Kidney (tissue), 14 donors: ENCODE results near the gene DNAJC18. TPM values are rescaled to one million over a fixed set of nuclear protein-coding genes. Genes with fewer than 3 reads are reported as not detected.
A peak's percentile ranks its signal among the peaks of the same experiment; 100 is the strongest.
"Not testable (repeated sequence)": the region's sequence is repeated elsewhere in the genome, so short reads cannot be mapped to it uniquely, and the experiment has no call there.

ENCODE experiments used
- DNase-seq, 5 donors: peaks; one replicate each; pipeline ENCODE4 v3.0.0-alpha.2; 2013 to 2020
- FAIRE-seq: peaks from 2 replicates; lab custom pipeline; 2012; peaks lifted over from hg19 to GRCh38; lab: Jason Lieb, UNC
- H3K27ac ChIP-seq, 2 donors: one replicate each; pipeline ENCODE4 v1.7.0; 2013; ENCODE audit warnings: low read depth in 2 of 2, low read length in 2 of 2, inconsistent platforms in 1 of 2
- H3K27me3 ChIP-seq: one replicate; pipeline ENCODE4 v1.7.1; 2013; ENCODE audit warnings: low read length, inconsistent platforms; ENCODE audit not compliant: control insufficient read depth, insufficient read depth
- H3K36me3 ChIP-seq, 3 donors: one replicate each; pipeline versions ENCODE4 v1.7.0 to v1.7.1; 2013; ENCODE audit warnings: low read length in 3 of 3, control low read depth in 1 of 3, inconsistent platforms in 1 of 3; ENCODE audit not compliant: insufficient read depth in 3 of 3, control insufficient read depth in 2 of 3
- H3K4me1 ChIP-seq, 3 donors: one replicate each; pipeline versions ENCODE4 v1.7.0 to v1.7.1; 2013; ENCODE audit warnings: low read length in 3 of 3, inconsistent platforms in 1 of 3, low read depth in 1 of 3; ENCODE audit not compliant: control insufficient read depth in 2 of 3, insufficient read depth in 2 of 3
- H3K4me3 ChIP-seq, 3 donors: one replicate each; pipeline versions ENCODE4 v1.7.0 to v1.8.1; 2013; ENCODE audit warnings: low read length in 3 of 3, control low read depth in 1 of 3, inconsistent platforms in 1 of 3
- H3K9ac ChIP-seq, 3 donors: one replicate each; pipeline versions ENCODE4 v1.7.0 to v1.7.1; 2013; ENCODE audit warnings: low read length in 3 of 3, control low read depth in 1 of 3, inconsistent platforms in 1 of 3
- H3K9me3 ChIP-seq, 3 donors: one replicate each; pipeline versions ENCODE4 v1.7.0 to v1.7.1; 2013; ENCODE audit warnings: low read length in 3 of 3, control low read depth in 1 of 3, inconsistent platforms in 1 of 3; ENCODE audit not compliant: control insufficient read depth in 2 of 3, insufficient read depth in 1 of 3
- intact Hi-C: fragments of 100-400 bp; cut with DNase I; formaldehyde crosslinking; loops from one replicate; pipeline ENCODE4 v1.11.1; 2022
- polyA plus RNA-seq: library from polyadenylated mRNA; stranded (reverse); fragments of 350-450 nt; fragmentation: Illumina TruSeq; extraction: RNeasy Lipid Tissue Mini Kit (QIAGEN cat#74804); gene quantifications from one replicate; pipeline ENCODE4 v1.2.3, GENCODE V29; 2014; ENCODE audit warnings: low read depth, low replicate concordance; ENCODE audit not compliant: insufficient read depth
- total RNA-seq: library from RNA; stranded (reverse); fragmentation: NEBNext Ultra II Directional; extraction: Animal tissue kit (Norgen Biotek cat#: 25700); gene quantifications from one replicate; pipeline ENCODE4 v1.2.1, GENCODE V29; 2021
- TF ChIP-seq, protein P1 (sequence below): IDR thresholded peaks from 3 replicates; pipeline ENCODE4 v1.5.1; 2012; ENCODE audit warnings: mild to moderate bottlenecking, moderate library complexity, borderline replicate concordance; ENCODE audit not compliant: insufficient read depth; ENCODE audit errors: extremely low read depth
- donor health status: control.
- donor health status: control.
- donor health status: control.
- donor health status: control.
- donor health status: control.
- donor health status: DM: yes; HTN: yes; CAD: no.
- donor health status: Normal renal cell carcinoma (clear cell type).

Gene DNAJC18
- total and polyA plus RNA-seq, 2 donors from 2014 or later: 3.9 to 13.7 TPM

DNA sequence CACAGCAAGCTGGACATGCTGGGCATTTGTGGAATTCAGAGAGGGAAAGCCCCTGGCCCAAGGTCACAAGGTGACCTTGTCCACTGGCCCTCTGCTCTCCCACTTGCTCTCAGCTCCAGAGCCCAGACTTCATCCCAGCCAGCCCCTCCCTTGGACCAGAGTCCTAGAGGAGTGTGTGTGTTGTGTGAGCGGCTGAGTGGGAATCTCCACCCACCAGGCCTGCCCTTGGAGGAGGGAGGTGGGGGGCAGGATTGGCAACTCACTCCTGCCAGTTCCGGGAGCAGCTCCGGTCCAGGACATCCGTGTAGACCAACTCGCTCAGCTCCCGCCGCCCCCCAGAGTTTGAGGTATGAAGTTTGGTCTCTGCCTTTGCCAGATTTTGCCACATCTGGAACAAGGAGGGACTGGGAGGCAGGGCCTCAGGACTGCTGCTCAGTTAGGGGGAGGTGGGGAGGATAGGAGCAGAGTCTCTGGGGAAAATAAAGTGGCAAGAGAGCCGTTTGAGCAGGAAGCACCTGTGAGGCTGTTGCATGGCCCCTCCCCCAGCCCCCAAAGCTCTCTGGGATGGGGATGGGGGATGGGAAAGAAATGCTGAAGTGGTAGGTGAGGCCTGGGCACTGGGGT, 51.0 kb downstream of the DNAJC18 start:
- TF ChIP-seq, protein P1, sequence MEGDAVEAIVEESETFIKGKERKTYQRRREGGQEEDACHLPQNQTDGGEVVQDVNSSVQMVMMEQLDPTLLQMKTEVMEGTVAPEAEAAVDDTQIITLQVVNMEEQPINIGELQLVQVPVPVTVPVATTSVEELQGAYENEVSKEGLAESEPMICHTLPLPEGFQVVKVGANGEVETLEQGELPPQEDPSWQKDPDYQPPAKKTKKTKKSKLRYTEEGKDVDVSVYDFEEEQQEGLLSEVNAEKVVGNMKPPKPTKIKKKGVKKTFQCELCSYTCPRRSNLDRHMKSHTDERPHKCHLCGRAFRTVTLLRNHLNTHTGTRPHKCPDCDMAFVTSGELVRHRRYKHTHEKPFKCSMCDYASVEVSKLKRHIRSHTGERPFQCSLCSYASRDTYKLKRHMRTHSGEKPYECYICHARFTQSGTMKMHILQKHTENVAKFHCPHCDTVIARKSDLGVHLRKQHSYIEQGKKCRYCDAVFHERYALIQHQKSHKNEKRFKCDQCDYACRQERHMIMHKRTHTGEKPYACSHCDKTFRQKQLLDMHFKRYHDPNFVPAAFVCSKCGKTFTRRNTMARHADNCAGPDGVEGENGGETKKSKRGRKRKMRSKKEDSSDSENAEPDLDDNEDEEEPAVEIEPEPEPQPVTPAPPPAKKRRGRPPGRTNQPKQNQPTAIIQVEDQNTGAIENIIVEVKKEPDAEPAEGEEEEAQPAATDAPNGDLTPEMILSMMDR: no peak
- peak overlapping the region in 2 of 3 donors; percentile 22 to 29 for H3K4me3 ChIP-seq

DNA sequence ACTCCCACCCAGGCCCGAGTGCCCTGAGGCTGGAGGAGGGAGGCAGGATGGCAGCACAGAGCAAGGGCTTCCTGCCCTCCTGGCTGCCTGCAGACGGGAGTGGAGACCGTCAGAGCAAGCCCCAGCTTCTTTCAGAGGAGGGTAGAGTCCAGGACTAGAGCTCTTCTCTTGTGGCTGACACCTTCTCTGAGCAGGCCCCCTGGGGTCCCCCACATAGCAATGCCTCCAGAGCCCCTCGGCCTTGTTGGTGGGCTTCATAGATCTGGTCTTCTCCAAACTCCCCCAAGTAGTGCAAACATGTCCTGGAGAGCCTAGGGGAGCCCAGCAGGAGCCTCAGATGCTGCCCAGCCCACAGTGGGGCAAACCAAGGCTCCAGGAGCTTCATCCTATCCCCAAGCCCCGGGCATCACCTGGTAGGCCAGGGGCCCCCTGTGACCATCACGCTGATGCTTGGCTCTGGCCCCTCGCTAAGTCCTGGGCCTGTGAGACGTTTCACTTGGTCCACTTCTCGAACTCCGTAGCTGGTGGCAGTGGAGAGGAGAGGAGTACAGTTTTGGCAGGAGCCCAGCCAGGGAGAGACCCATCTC, 51.6 kb downstream of the DNAJC18 start:
- no peaks in the 10 kb centered on the region for H3K9me3 ChIP-seq
- no peak overlapping the region for H3K27ac ChIP-seq
- no peak overlapping the region for H3K4me3 ChIP-seq
- H3K9ac ChIP-seq: no peak overlapping the region
- H3K27me3 ChIP-seq: no peaks in the 10 kb centered on the region
- peaks cover 0 to 18% (median 17%) of the 10 kb centered on the region in 3 donors for H3K4me1 ChIP-seq
- H3K36me3 ChIP-seq: no peaks in the 10 kb centered on the region
- intact Hi-C loops: no loop called here
- TF ChIP-seq, protein P1: no peak
- DNase-seq (no peak), FAIRE-seq (no peak)

More for the DNA sequence above, 51.0 kb downstream of the DNAJC18 start:
- Histone ChIP-seq H3K4me1 (peaks cover 0 to 19% (median 16%) of the 10 kb centered on the region in 3 donors), H3K27ac (peak overlapping the region in 1 of 2 donors; percentile 59), H3K27me3 (no peaks in the 10 kb centered on the region), H3K9ac (no peak overlapping the region), H3K9me3 (no peaks in the 10 kb centered on the region), H3K36me3 (no peaks in the 10 kb centered on the region)
- DNase-seq (peak; percentile 33 to 89 (median 69)), FAIRE-seq (no peak)
- intact Hi-C loops: no loop called here

DNA sequence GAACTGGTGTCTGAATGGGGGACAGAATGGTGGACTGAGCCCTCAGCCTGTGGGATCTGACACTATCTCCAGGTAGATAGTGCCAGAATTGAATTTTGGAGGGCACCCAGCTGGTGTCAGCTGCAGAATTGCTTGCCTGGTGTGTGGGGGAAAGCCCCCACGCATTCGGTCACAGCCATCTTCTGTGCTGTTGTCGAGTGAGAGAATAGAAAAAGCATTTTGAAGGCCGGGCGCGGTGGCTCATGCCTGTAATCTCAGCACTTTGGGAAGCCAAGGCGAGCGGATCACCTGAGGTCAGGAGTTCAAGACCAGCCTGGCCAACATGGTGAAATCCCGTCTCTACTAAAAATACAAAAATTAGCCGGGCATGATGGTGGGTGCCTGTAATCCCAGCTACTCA, 52.4 kb downstream of the DNAJC18 start:
- H3K27ac ChIP-seq, H3K9me3 ChIP-seq, H3K27me3 ChIP-seq, H3K9ac ChIP-seq, intact Hi-C loops, H3K36me3 ChIP-seq, H3K4me3 ChIP-seq, FAIRE-seq: not testable (repeated sequence)
- peaks cover 0 to 19% (median 19%) of the 10 kb centered on the region in 3 donors for H3K4me1 ChIP-seq
- peak in 1 of 5 donors; percentile 13 for DNase-seq

DNA sequence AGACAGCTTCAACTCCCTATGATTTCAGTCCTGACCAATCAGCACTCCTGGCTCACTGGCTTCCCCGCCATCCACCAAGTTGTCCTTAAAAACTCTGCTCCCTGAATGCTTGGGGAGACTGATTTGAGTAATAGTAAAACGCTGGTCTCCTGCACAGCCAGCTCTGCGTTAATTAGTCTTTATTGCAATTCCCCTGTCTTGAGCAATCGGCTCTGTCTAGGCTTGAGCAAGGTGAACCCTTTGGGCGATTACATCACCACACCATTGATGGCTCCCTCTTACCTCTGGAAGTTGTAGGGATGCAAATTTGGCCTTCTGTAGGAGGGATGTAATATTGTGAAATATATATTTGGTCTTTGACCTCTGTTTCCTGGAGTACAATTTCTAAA, 53.3 kb downstream of the DNAJC18 start:
- Histone ChIP-seq H3K27ac (no peak overlapping the region), H3K9me3 (no peaks in the 10 kb centered on the region), H3K9ac (no peak overlapping the region), H3K36me3 (no peaks in the 10 kb centered on the region), H3K4me3 (no peak overlapping the region), H3K4me1 (peaks cover 0 to 21% (median 19%) of the 10 kb centered on the region in 3 donors), H3K27me3 (no peaks in the 10 kb centered on the region)
- TF ChIP-seq, protein P1: no peak
- DNase-seq (peak in 1 of 5 donors; percentile 13), FAIRE-seq (no peak)
- intact Hi-C loops: no loop called here
